H1 (cell line): ENCODE results near the gene PEPD. TPM values are rescaled to one million over a fixed set of nuclear protein-coding genes. Genes with fewer than 3 reads are reported as not detected.

Experiments
- CTCF ChIA-PET: fragments of 300-600 bp; sonication (Branson Sonifier 250); formaldehyde crosslinking; loops from one replicate; lab custom pipeline; 2021; ENCODE audit not compliant: partially characterized antibody; lab: Charles Lee
- POLR2A ChIA-PET: fragments of 300-600 bp; sonication (Branson Sonifier 250); formaldehyde crosslinking; loops from one replicate; lab custom pipeline; 2021; ENCODE audit warnings: inconsistent platforms; ENCODE audit not compliant: partially characterized antibody; lab: Charles Lee
- DNase-seq, 2 experiments: peaks; one replicate each; pipeline versions ENCODE4 v3.0.0 to v3.0.0-alpha.2; 2010 to 2022; ENCODE audit warnings: low spot score in 2 of 2, low read depth in 1 of 2, mixed read lengths in 1 of 2
- FAIRE-seq: peaks from 2 replicates; lab custom pipeline; 2011; peaks lifted over from hg19 to GRCh38; lab: Jason Lieb, UNC
- H2AFZ ChIP-seq: 2 replicates; pipeline ENCODE4 v1.8.1; 2012; ENCODE audit warnings: low read length, inconsistent platforms
- H2AK5ac ChIP-seq: 2 replicates; pipeline ENCODE4 v1.6.1; 2013; ENCODE audit warnings: low read depth, low read length
- H2BK120ac ChIP-seq: replicated peaks from 2 replicates; pipeline ENCODE3; 2013; ENCODE audit warnings: low read depth, low read length, inconsistent platforms
- H2BK12ac ChIP-seq: 2 replicates; pipeline ENCODE4 v1.6.1; 2013; ENCODE audit warnings: low read depth, low read length
- H2BK15ac ChIP-seq: 2 replicates; pipeline ENCODE4 v1.6.1; 2013; ENCODE audit warnings: low read length
- H2BK20ac ChIP-seq: 2 replicates; pipeline ENCODE4 v1.6.1; 2013; ENCODE audit warnings: low read length
- H2BK5ac ChIP-seq: 2 replicates; pipeline ENCODE4 v1.6.1; 2013; ENCODE audit warnings: low read depth, low read length
- H3K14ac ChIP-seq: 2 replicates; pipeline ENCODE4 v1.6.1; 2013; ENCODE audit warnings: inconsistent platforms; ENCODE audit not compliant: insufficient read length
- H3K18ac ChIP-seq: 2 replicates; pipeline ENCODE4 v1.6.1; 2013; ENCODE audit warnings: low read length; ENCODE audit errors: extremely low read depth
- H3K23ac ChIP-seq: 2 replicates; pipeline ENCODE4 v1.6.1; 2013; ENCODE audit warnings: inconsistent platforms; ENCODE audit not compliant: insufficient read length
- H3K23me2 ChIP-seq: 2 replicates; pipeline ENCODE4 v1.6.1; 2013; ENCODE audit warnings: low read depth, low read length
- H3K27ac ChIP-seq: 2 replicates; pipeline ENCODE4 v1.6.1; 2011; ENCODE audit warnings: low read depth, low read length, inconsistent platforms
- H3K27me3 ChIP-seq, 4 experiments: replicated peaks in 1 of 4; 1 replicate in 1 of 4; 2 replicates in 3 of 4; pipeline versions ENCODE4 v1.6.1 to v1.8.1; 2011 to 2013; ENCODE audit warnings: low read length in 3 of 4, mild to moderate bottlenecking in 3 of 4, inconsistent platforms in 2 of 4, mixed read lengths in 2 of 4, moderate library complexity in 1 of 4; ENCODE audit not compliant: control insufficient read depth in 3 of 4, insufficient read depth in 3 of 4; ENCODE audit errors: extremely low read depth in 1 of 4
- H3K36me3 ChIP-seq, 4 experiments: 2 replicates each; pipeline versions ENCODE4 v1.6.1 to v1.8.1; 2011 to 2013; ENCODE audit warnings: mild to moderate bottlenecking in 4 of 4, low read length in 3 of 4, moderate library complexity in 2 of 4, control low read depth in 1 of 4, inconsistent platforms in 1 of 4; ENCODE audit not compliant: insufficient read depth in 4 of 4, control insufficient read depth in 2 of 4
- H3K4ac ChIP-seq: replicated peaks from 2 replicates; pipeline ENCODE3; 2013; ENCODE audit warnings: low read length, low read depth, mixed read lengths, inconsistent platforms; ENCODE audit not compliant: insufficient read length
- H3K4me1 ChIP-seq, 4 experiments: replicated peaks in 1 of 4; 1 replicate in 1 of 4; 2 replicates in 3 of 4; pipeline versions ENCODE4 v1.6.1 to v1.8.1; 2011 to 2013; ENCODE audit warnings: low read length in 3 of 4, inconsistent platforms in 2 of 4, mixed read lengths in 1 of 4; ENCODE audit not compliant: insufficient read depth in 4 of 4, control insufficient read depth in 3 of 4
- H3K4me2 ChIP-seq, 2 experiments: 2 replicates each; pipeline versions ENCODE4 v1.6.1 to v1.8.1; 2011 to 2013; ENCODE audit warnings: low read depth in 2 of 2, low read length in 2 of 2, control low read depth in 1 of 2, inconsistent platforms in 1 of 2, mild to moderate bottlenecking in 1 of 2; ENCODE audit not compliant: insufficient read depth in 1 of 2
- H3K4me3 ChIP-seq, 4 experiments: fragments of 200-600, 300-600 bp in 1 of 4; sonication (generic), shearing (Covaris generic), sonication (Bioruptor Twin) in 1 of 4; 2 replicates each; pipeline versions ENCODE4 v1.5.1 to v1.8.1; 2011 to 2016; ENCODE audit warnings: low read length in 4 of 4, low read depth in 3 of 4, control low read depth in 2 of 4, inconsistent platforms in 2 of 4, mild to moderate bottlenecking in 2 of 4, mixed read lengths in 1 of 4, moderate library complexity in 1 of 4; ENCODE audit not compliant: insufficient read depth in 2 of 4; ENCODE audit errors: extremely low read depth in 1 of 4
- H3K56ac ChIP-seq: replicated peaks from 2 replicates; pipeline ENCODE3; 2013; ENCODE audit warnings: low read depth, mild to moderate bottlenecking, mixed read lengths, low read length, inconsistent platforms; ENCODE audit not compliant: insufficient read length
- H3K79me1 ChIP-seq: 2 replicates; pipeline ENCODE4 v1.6.1; 2013; ENCODE audit warnings: low read depth, low read length, control low read depth
- H3K79me2 ChIP-seq, 2 experiments: 2 replicates each; pipeline versions ENCODE4 v1.6.1 to v1.8.1; 2012 to 2013; ENCODE audit warnings: low read length in 2 of 2, mild to moderate bottlenecking in 2 of 2, inconsistent platforms in 1 of 2; ENCODE audit not compliant: insufficient read depth in 2 of 2, control insufficient read depth in 1 of 2
- H3K9ac ChIP-seq, 4 experiments: replicated peaks in 1 of 4; 1 replicate in 1 of 4; 2 replicates in 3 of 4; pipeline versions ENCODE4 v1.6.1 to v1.8.1; 2011 to 2013; ENCODE audit warnings: low read depth in 3 of 4, low read length in 3 of 4, control low read depth in 2 of 4, mild to moderate bottlenecking in 2 of 4, moderate library complexity in 2 of 4, inconsistent platforms in 1 of 4; ENCODE audit errors: extremely low read depth in 1 of 4
- H3K9me3 ChIP-seq, 2 experiments: 2 replicates each; pipeline versions ENCODE4 v1.6.1 to v1.8.1; 2012 to 2013; ENCODE audit warnings: mild to moderate bottlenecking in 2 of 2, moderate library complexity in 2 of 2, control low read depth in 1 of 2, inconsistent platforms in 1 of 2, low read depth in 1 of 2, low read length in 1 of 2, mixed read lengths in 1 of 2; ENCODE audit not compliant: insufficient read depth in 2 of 2
- H4K20me1 ChIP-seq, 2 experiments: replicated peaks in 1 of 2; 2 replicates each; pipeline versions ENCODE3 to v1.8.1; 2011 to 2013; ENCODE audit warnings: inconsistent platforms in 2 of 2, low read length in 2 of 2, mild to moderate bottlenecking in 1 of 2; ENCODE audit not compliant: insufficient read depth in 2 of 2, control insufficient read depth in 1 of 2
- H4K5ac ChIP-seq: 2 replicates; pipeline ENCODE4 v1.6.1; 2013; ENCODE audit warnings: low read length, low read depth, mixed read lengths, inconsistent platforms; ENCODE audit not compliant: insufficient read length
- H4K8ac ChIP-seq: 2 replicates; pipeline ENCODE4 v1.8.0; 2013; ENCODE audit warnings: mild to moderate bottlenecking, moderate library complexity, low read length, inconsistent platforms; ENCODE audit not compliant: insufficient read depth; ENCODE audit errors: extremely low read depth
- H4K91ac ChIP-seq: replicated peaks from 2 replicates; pipeline ENCODE3; 2013; ENCODE audit warnings: low read length, mixed read lengths, inconsistent platforms; ENCODE audit not compliant: insufficient read length
- WGBS, 2 experiments: shearing (Covaris generic) in 1 of 2; methylation state at CpG; one replicate each; pipeline versions ENCODE4 v1.1.6 to v1.1.7; 2013 to 2015; ENCODE audit warnings: low lambda C conversion rate in 2 of 2, mixed read lengths in 2 of 2, inconsistent platforms in 1 of 2, low coverage in 1 of 2, missing lambda C conversion rate in 1 of 2; ENCODE audit not compliant: insufficient replicate concordance in 2 of 2, insufficient coverage in 1 of 2, insufficient read length in 1 of 2; ENCODE audit errors: extremely low coverage in 1 of 2, missing lambda C conversion rate in 1 of 2; 5-methylcytosine and 5-hydroxymethylcytosine counted together
- polyA plus RNA-seq, 7 experiments: library from polyadenylated mRNA; depleted of rRNA in 3 of 7; stranded (reverse) in 5 of 7; unstranded in 2 of 7; fragments of >200 nt in 5 of 7; fragments of 200-250 nt in 2 of 7; gene quantifications; 1 replicate in 5 of 7; 2 replicates in 1 of 7; 4 replicates in 1 of 7; pipeline versions ENCODE4 v1.2.1 to v1.2.3, GENCODE V29; 2011 to 2013; ENCODE audit warnings: missing spikeins in 2 of 7, mixed read lengths in 2 of 7
- total RNA-seq: library from RNA; stranded (reverse); fragmentation: NEBNext Ultra II Directional; extraction: Animal tissue kit (Norgen Biotek cat#: 25700); gene quantifications from 2 replicates; pipeline ENCODE4 v1.2.1, GENCODE V29; 2021

The PEPD gene
- total and polyA plus RNA-seq, 2 of the 8 experiments (the other 6 are each of a cell fraction or from before 2014, with no cell fraction given): 84.1 to 178 TPM

DNA sequence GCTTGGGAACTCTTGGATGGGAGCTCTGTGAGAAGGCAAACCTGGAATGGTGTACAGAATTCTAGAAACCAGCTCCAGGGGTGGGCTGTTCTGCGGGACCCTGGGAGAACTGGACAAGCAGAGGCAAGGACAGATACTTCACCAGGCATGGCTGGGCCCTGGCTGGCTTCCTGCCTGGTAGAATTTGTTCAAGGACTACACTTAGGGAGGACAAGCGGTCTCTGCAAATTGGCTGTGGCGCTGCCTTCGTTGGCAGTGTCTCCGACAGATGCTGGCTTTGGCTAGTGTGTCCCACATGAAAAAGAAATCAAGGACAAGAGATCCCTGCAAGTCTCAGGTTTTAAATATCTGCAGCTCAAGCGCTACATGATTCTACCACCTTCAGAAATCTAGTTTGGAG, 135.6 kb downstream of the PEPD start:
- ChIA-PET POLR2A (interaction anchor here (0.9 to 10.4 kb wide), 4 partner anchors 9 to 84 kb away, joined by 3 to 87 read pairs (median 9); partner anchors contain the start of genes CEBPA and CEBPG), CTCF (interaction anchor here (0.6 to 2.8 kb wide), 4 partner anchors 12 to 385 kb away, joined by 3 to 10 read pairs (median 4); no protein-coding TSS in a partner anchor)
- Histone ChIP-seq H3K14ac (no peak overlapping the region), H3K23ac (no peak overlapping the region), H3K79me1 (peaks cover 17% of the 10 kb centered on the region), H3K4me2 (no peak overlapping the region), H3K4me1 (no peaks in the 10 kb centered on the region; a peak in 2 of 7 replicates), H3K23me2 (no peaks in the 10 kb centered on the region), H3K18ac (no peak overlapping the region), H4K20me1 (peaks cover 8 to 17% of the 10 kb centered on the region in 2 experiments), H4K8ac (no peak overlapping the region; the same call in 1 of the 2 replicates), H3K56ac (no peak overlapping the region), H3K79me2 (peaks cover 0 to 47% of the 10 kb centered on the region in 2 experiments; a peak in 2 of 4 replicates), H3K9me3 (no peaks in the 10 kb centered on the region), H3K27ac (no peak overlapping the region), H3K4me3 (no peak overlapping the region), H2AFZ (no peak overlapping the region), H4K5ac (no peak overlapping the region), H4K91ac (no peak overlapping the region), H2BK12ac (no peak overlapping the region), H2AK5ac (no peak overlapping the region), H3K4ac (no peak overlapping the region), H2BK5ac (no peak overlapping the region), H3K36me3 (peaks cover 0 to 3% (median 0%) of the 10 kb centered on the region in 4 experiments; a peak in 2 of 8 replicates), H2BK120ac (no peak overlapping the region), H2BK15ac (no peak overlapping the region), H3K9ac (no peak overlapping the region), H2BK20ac (no peak overlapping the region), H3K27me3 (no peaks in the 10 kb centered on the region)
- WGBS, 2 experiments: 90% methylated on average over 6 of the region's 6 CpGs; no CpG with 5 or more reads in 1 of the 2 experiments
- FAIRE-seq (no peak), DNase-seq (no peak)
